Esophagus muscularis mucosa (tissue), 4 donors: Measurements from ENCODE around the gene BMPR1B. TPM values are rescaled to one million over a fixed set of nuclear protein-coding genes. Genes with fewer than 3 reads are reported as not detected.

Experiments used
- DNase-seq: peaks from one replicate; pipeline ENCODE4 v3.0.0-alpha.2; 2017; ENCODE audit errors: extremely low spot score
- H3K27ac ChIP-seq, 4 donors: fragments of 200-600 bp; sonication (generic); replicated peaks in 1 of 4; 1 replicate in 3 of 4; 2 replicates in 1 of 4; pipeline ENCODE4 v1.5.1; 2016 to 2019; ENCODE audit warnings: mild to moderate bottlenecking in 1 of 4
- H3K27me3 ChIP-seq, 4 donors: fragments of 200-600 bp; sonication (generic); one replicate each; pipeline versions ENCODE4 v1.5.1 to v1.6.0; 2016 to 2019
- H3K36me3 ChIP-seq, 4 donors: fragments of 200-600 bp; sonication (generic); one replicate each; pipeline ENCODE4 v1.5.1; 2016 to 2019
- H3K4me1 ChIP-seq, 4 donors: fragments of 200-600 bp; sonication (generic); one replicate each; pipeline ENCODE4 v1.5.1; 2016 to 2019
- H3K4me3 ChIP-seq, 4 donors: fragments of 200-600 bp; sonication (generic); 1 replicate in 2 of 4; 2 replicates in 2 of 4; pipeline ENCODE4 v1.5.1; 2016 to 2019; ENCODE audit warnings: mild to moderate bottlenecking in 4 of 4, moderate library complexity in 1 of 4
- H3K9me3 ChIP-seq, 4 donors: fragments of 200-600 bp; sonication (generic); 1 replicate in 3 of 4; 2 replicates in 1 of 4; pipeline ENCODE4 v1.5.1; 2016 to 2019
- EP300 ChIP-seq: sonication (generic); formaldehyde crosslinking; IDR thresholded peaks from one replicate; pipeline ENCODE4 v1.6.1; 2017; ENCODE audit warnings: antibody characterized with exemption
- POLR2A ChIP-seq: fragments of 450-650 bp; IDR thresholded peaks from one replicate; pipeline ENCODE4 v1.6.1; 2017; ENCODE audit warnings: antibody characterized with exemption, moderate library complexity, mild to moderate bottlenecking, low read depth
- POLR2AphosphoS5 ChIP-seq, 2 donors: sonication (generic); formaldehyde crosslinking; IDR thresholded peaks; one replicate each; pipeline ENCODE4 v1.6.1; 2017; ENCODE audit warnings: antibody characterized with exemption in 2 of 2
- WGBS: methylation state at CpG from one replicate; pipeline ENCODE4 v1.1.5; 2018; 5-methylcytosine and 5-hydroxymethylcytosine counted together
- intact Hi-C: fragments of 100-400 bp; cut with DNase I; formaldehyde crosslinking; loops from one replicate; pipeline ENCODE4 v1.15.1; 2023
- total RNA-seq, 4 donors: library from RNA; depleted of rRNA; stranded (reverse); fragments of >200 nt; gene quantifications; one replicate each; pipeline versions ENCODE4 v1.1.0 to v1.2.1, GENCODE V29; 2016
- TF ChIP-seq, protein P1 (sequence below), 3 experiments: fragments of 200-600 bp in 2 of 3; fragments of 450-650 bp in 1 of 3; sonication (generic) in 2 of 3; IDR thresholded peaks; one replicate each; pipeline ENCODE4 v1.5.1; 2017 to 2019; ENCODE audit warnings: antibody characterized with exemption in 3 of 3, mild to moderate bottlenecking in 2 of 3, moderate library complexity in 1 of 3

The BMPR1B gene
- total RNA-seq, 4 donors from 2014 or later, result 11.3 to 22.0 (median 17.6) TPM

GRCh38 chr4:94959307-94959706, 201.6 kb downstream of the BMPR1B start:
- H3K9me3 ChIP-seq, result no peaks in the 10 kb centered on the region
- no peaks in the 10 kb centered on the region for H3K27me3 ChIP-seq
- no peaks in the 10 kb centered on the region for H3K36me3 ChIP-seq
- peaks cover 0 to 12% (median 9%) of the 10 kb centered on the region in 4 donors for H3K4me1 ChIP-seq
- H3K27ac ChIP-seq, result no peak overlapping the region
- intact Hi-C loops, result no loop called here
- H3K4me3 ChIP-seq, result no peak overlapping the region
- TF ChIP-seq EP300 (no peak), POLR2A (no peak)
- TF ChIP-seq, protein P1, sequence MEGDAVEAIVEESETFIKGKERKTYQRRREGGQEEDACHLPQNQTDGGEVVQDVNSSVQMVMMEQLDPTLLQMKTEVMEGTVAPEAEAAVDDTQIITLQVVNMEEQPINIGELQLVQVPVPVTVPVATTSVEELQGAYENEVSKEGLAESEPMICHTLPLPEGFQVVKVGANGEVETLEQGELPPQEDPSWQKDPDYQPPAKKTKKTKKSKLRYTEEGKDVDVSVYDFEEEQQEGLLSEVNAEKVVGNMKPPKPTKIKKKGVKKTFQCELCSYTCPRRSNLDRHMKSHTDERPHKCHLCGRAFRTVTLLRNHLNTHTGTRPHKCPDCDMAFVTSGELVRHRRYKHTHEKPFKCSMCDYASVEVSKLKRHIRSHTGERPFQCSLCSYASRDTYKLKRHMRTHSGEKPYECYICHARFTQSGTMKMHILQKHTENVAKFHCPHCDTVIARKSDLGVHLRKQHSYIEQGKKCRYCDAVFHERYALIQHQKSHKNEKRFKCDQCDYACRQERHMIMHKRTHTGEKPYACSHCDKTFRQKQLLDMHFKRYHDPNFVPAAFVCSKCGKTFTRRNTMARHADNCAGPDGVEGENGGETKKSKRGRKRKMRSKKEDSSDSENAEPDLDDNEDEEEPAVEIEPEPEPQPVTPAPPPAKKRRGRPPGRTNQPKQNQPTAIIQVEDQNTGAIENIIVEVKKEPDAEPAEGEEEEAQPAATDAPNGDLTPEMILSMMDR (IDR thresholded peaks at IDR 0.05), result no peak
- WGBS, result 95% methylated on average over 1 of the region's 1 CpG
- DNase-seq, result no peak

GRCh38 chr4:94960708-94961107, 203.0 kb downstream of the BMPR1B start:
- TF ChIP-seq EP300, result no peak
- intact Hi-C loops, result no loop called here
- Histone ChIP-seq H3K9me3 (no peaks in the 10 kb centered on the region), H3K4me3 (no peak overlapping the region), H3K4me1 (peaks cover 0 to 12% (median 11%) of the 10 kb centered on the region in 4 donors), H3K36me3 (no peaks in the 10 kb centered on the region), H3K27ac (peak overlapping the region in 1 of 4 donors; percentile 31), H3K27me3 (no peaks in the 10 kb centered on the region)
- DNase-seq, result no peak
- 94% methylated on average over 1 of the region's 1 CpG for WGBS

GRCh38 chr4:94961420-94961819, 203.7 kb downstream of the BMPR1B start:
- Histone ChIP-seq H3K27me3 (no peaks in the 10 kb centered on the region), H3K9me3 (no peaks in the 10 kb centered on the region), H3K36me3 (no peaks in the 10 kb centered on the region), H3K4me3 (no peak overlapping the region), H3K27ac (peak overlapping the region in 1 of 4 donors; percentile 31), H3K4me1 (peaks cover 0 to 15% (median 14%) of the 10 kb centered on the region in 4 donors)
- TF ChIP-seq POLR2A, result no peak
- no peak for TF ChIP-seq EP300
- TF ChIP-seq, protein P1 (IDR thresholded peaks at IDR 0.05), result no peak
- no peak for TF ChIP-seq POLR2AphosphoS5 (IDR thresholded peaks at IDR 0.05)
- WGBS, result 93% methylated on average over 2 of the region's 2 CpGs
- intact Hi-C loops, result no loop called here
- DNase-seq, result no peak

DNA sequence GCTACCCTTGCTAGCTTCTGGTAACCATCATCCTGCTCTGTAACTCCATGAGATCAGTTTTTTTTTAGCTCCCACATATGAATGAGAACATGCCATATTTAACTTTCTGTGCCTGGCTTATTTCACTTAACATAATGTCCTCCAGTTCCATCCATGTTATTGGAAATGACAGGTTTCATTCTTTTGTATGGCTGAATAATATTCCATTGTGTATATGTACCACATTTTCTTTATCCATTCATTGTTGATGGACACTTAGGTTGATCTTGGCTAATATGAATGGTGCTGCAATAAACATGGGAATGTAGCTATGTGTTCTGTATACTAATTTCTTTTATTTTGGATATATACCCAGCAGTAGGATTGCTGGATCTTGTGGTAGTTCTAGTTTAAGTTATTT, 204.7 kb downstream of the BMPR1B start:
- no peaks in the 10 kb centered on the region for H3K27me3 ChIP-seq
- H3K4me1 ChIP-seq, result peaks cover 0 to 15% (median 14%) of the 10 kb centered on the region in 4 donors
- no peak for TF ChIP-seq POLR2A
- TF ChIP-seq POLR2AphosphoS5 (IDR thresholded peaks at IDR 0.05), result no peak
- TF ChIP-seq, protein P1 (IDR thresholded peaks at IDR 0.05), result no peak
- TF ChIP-seq EP300, result no peak
- no peak overlapping the region for H3K4me3 ChIP-seq
- no peaks in the 10 kb centered on the region for H3K9me3 ChIP-seq
- no peak for DNase-seq
- H3K27ac ChIP-seq, result no peak overlapping the region
- intact Hi-C loops, result no loop called here
- H3K36me3 ChIP-seq, result no peaks in the 10 kb centered on the region

DNA sequence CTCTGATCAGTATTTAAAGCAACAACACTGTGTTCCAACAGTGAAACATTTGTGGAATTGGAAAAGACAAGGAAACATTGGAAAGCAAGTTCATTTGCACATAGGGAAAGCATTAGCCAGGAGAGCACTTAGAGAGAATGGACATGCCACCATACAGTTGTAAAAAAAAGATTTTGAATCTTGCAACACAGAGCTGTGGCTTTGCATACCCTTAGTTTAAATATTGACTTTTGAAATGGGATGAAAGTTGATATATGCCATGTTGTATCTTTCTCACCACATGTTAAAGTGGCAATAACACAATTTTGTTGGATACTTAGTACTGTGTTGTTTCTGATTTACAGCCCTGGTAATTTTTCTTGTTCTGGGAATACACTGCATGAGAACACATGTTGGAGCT, 208.1 kb downstream of the BMPR1B start:
- Histone ChIP-seq H3K9me3 (no peaks in the 10 kb centered on the region), H3K4me3 (no peak overlapping the region), H3K27ac (no peak overlapping the region), H3K4me1 (peaks cover 0 to 13% (median 10%) of the 10 kb centered on the region in 4 donors), H3K27me3 (no peaks in the 10 kb centered on the region), H3K36me3 (no peaks in the 10 kb centered on the region)
- intact Hi-C loops, result no loop called here
- TF ChIP-seq EP300, result no peak
- TF ChIP-seq POLR2A, result no peak
- TF ChIP-seq, protein P1 (IDR thresholded peaks at IDR 0.05), result no peak
- TF ChIP-seq POLR2AphosphoS5 (IDR thresholded peaks at IDR 0.05), result no peak
- DNase-seq, result no peak
